ENCODE measurements around the gene KLHL15. TPM values are rescaled to one million over a fixed set of nuclear protein-coding genes. Genes with fewer than 3 reads are reported as not detected.

The KLHL15 gene, protein sequence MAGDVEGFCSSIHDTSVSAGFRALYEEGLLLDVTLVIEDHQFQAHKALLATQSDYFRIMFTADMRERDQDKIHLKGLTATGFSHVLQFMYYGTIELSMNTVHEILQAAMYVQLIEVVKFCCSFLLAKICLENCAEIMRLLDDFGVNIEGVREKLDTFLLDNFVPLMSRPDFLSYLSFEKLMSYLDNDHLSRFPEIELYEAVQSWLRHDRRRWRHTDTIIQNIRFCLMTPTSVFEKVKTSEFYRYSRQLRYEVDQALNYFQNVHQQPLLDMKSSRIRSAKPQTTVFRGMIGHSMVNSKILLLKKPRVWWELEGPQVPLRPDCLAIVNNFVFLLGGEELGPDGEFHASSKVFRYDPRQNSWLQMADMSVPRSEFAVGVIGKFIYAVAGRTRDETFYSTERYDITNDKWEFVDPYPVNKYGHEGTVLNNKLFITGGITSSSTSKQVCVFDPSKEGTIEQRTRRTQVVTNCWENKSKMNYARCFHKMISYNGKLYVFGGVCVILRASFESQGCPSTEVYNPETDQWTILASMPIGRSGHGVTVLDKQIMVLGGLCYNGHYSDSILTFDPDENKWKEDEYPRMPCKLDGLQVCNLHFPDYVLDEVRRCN
- 2.8 and 3.4 TPM in 2 replicates for total RNA-seq

DNA sequence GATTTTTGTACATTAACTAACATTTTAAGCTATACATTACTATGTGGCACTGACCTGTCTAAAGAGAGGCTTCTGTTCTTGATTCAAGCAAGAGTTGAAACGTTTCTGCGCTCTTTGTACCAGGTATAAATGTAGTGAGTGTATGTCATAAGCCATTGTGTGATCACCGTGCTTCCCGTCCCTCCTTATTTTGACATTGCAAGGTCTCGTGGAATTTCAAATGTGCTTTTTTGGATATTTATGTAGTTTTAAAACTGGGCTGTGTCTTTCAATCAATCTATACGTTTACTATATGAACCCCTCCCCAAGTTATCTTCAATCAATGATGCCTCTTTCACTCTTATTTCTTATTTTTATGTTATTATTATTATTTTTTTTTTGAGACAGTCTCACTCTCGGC is at the start of gene KLHL15:
Gene KLHL15 (minus strand): TSS at position 101 of the 400 bp plus-strand sequence. CDS start 20,493 bp downstream, outside the sequence.

DNA sequence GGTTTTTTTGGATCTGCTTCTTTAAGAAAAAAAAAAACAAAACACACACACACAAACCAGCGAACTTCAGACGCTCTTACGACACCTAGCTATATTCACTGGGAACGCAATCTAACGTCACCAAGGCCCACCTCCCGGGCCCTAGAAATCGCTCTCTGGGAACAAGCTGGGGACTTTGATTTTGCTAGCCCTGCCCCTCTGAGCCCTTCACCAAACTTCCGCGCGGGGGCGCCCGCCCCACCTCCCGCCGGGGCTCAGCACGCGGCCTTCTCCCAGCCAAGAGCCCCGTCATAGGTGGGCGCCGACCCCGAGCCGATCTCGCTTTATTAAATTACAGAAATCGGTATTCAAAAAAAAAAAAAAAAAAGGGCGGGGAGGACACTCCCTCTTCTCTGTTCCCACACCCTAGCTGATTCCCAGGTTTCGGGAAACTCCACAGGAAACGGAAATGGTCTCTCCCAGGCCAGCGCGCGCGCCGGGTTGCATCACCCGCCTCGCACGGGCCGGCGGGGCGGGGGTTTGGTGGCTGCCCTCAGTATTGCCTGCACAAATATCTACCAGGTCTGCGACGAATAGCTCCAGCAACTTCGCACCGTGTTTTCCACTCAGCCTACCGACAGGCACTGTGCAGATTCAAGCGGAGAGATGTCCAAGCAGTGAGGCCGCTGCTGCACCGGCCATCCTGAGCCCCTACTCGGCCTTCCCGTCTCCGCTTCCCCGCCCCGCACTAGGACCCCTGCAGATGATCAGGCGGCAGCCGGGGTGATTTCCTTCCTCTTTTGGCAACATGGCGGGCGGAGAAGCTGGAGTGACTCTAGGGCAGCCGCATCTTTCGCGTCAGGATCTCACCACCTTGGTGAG is 27.4 kb upstream of the KLHL15 start, which contains the start of gene EIF2S3:
Gene EIF2S3 (plus strand): TSS at position 775 of the 861 bp plus-strand sequence. CDS start 13 bp downstream, at position 788.

Other genes starting within 250 kb of the KLHL15 start
- gene SAT1, start 244.0 kb downstream of the KLHL15 start, total RNA-seq, result 60.6 and 122 TPM in 2 replicates
- gene APOO, start 119.2 kb downstream of the KLHL15 start, total RNA-seq, result 15.3 and 27.5 TPM in 2 replicates
- 0.16 TPM in 1 of 2 replicates, not detected in the other for gene CXorf58, start 119.2 kb downstream of the KLHL15 start, total RNA-seq
- gene EIF2S3, start 27.8 kb upstream of the KLHL15 start, total RNA-seq, result 147 and 163 TPM in 2 replicates
- gene ZFX, start 122.5 kb upstream of the KLHL15 start, total RNA-seq, result 19.4 and 26.6 TPM in 2 replicates